A673 (cell line): ENCODE results near the gene ENOX1. TPM values are rescaled to one million over a fixed set of nuclear protein-coding genes. Genes with fewer than 3 reads are reported as not detected.
A peak's percentile ranks its signal among the peaks of the same experiment; 100 is the strongest.

Experiments used
- BruUV-seq: library from RNA; stranded (reverse); fragments of 400-500 nt; replicated peaks from 2 replicates; lab custom pipeline; 2021; lab: Mats Ljungman, UMichigan
- CTCF ChIA-PET: fragments of 300-600 bp; sonication (Branson Sonifier 250); formaldehyde crosslinking; loops from one replicate; lab custom pipeline; 2022; ENCODE audit warnings: antibody characterized with exemption; lab: Charles Lee
- POLR2A ChIA-PET: fragments of 300-600 bp; sonication (Branson Sonifier 250); formaldehyde crosslinking; loops from one replicate; lab custom pipeline; 2022; ENCODE audit warnings: antibody characterized with exemption; ENCODE audit not compliant: low non-redundant PET; lab: Charles Lee
- DNase-seq: peaks from one replicate; pipeline ENCODE4 v3.0.0-alpha.2; 2015; ENCODE audit warnings: low spot score
- H3K27ac ChIP-seq: fragments of 200-600 bp; sonication (generic); 2 replicates; pipeline ENCODE4 v1.5.1; 2016; ENCODE audit warnings: mixed run types, low read depth, mild to moderate bottlenecking, mixed read lengths, antibody characterized with exemption, low read length; ENCODE audit not compliant: poor library complexity, severe bottlenecking
- H3K27me3 ChIP-seq: fragments of 200-600 bp; sonication (generic); replicated peaks from 2 replicates; pipeline ENCODE4 v1.6.1; 2017; ENCODE audit warnings: mixed run types, low read depth, mild to moderate bottlenecking, mixed read lengths, antibody characterized with exemption, low read length; ENCODE audit not compliant: insufficient read depth, poor library complexity
- H3K36me3 ChIP-seq: fragments of 200-600 bp; sonication (generic); 2 replicates; pipeline ENCODE4 v1.6.1; 2016; ENCODE audit warnings: mixed run types, mild to moderate bottlenecking, mixed read lengths, antibody characterized with exemption, low read length; ENCODE audit not compliant: insufficient read depth, poor library complexity, severe bottlenecking
- H3K4me1 ChIP-seq: fragments of 200-600 bp; sonication (generic); 2 replicates; pipeline ENCODE4 v1.6.1; 2017; ENCODE audit warnings: mixed run types, mild to moderate bottlenecking, mixed read lengths, antibody characterized with exemption, low read length; ENCODE audit not compliant: insufficient read depth, poor library complexity, severe bottlenecking
- H3K4me3 ChIP-seq: fragments of 200-600 bp; sonication (generic); 2 replicates; pipeline ENCODE4 v1.5.1; 2016; ENCODE audit warnings: low read depth, mixed run types, mild to moderate bottlenecking, mixed read lengths, low read length; ENCODE audit not compliant: poor library complexity, severe bottlenecking
- H3K9me3 ChIP-seq: fragments of 200-600 bp; sonication (generic); 2 replicates; pipeline ENCODE4 v1.6.1; 2016; ENCODE audit warnings: mixed run types, low read depth, mild to moderate bottlenecking, mixed read lengths, antibody characterized with exemption, low read length; ENCODE audit not compliant: poor library complexity, severe bottlenecking
- EZH2 ChIP-seq: fragments of 200-600 bp; sonication (generic); IDR thresholded peaks from 2 replicates; pipeline ENCODE4 v1.6.1; 2017; ENCODE audit warnings: borderline replicate concordance, low read depth, mild to moderate bottlenecking, mixed read lengths, antibody characterized with exemption, low read length; ENCODE audit not compliant: poor library complexity, severe bottlenecking
- intact Hi-C: fragments of 100-400 bp; cut with micrococcal nuclease; formaldehyde crosslinking; loops from one replicate; pipeline ENCODE4 v1.10.0; 2022; ENCODE audit not compliant: unreplicated experiment
- total RNA-seq: library from RNA; stranded (reverse); gene quantifications from 2 replicates; pipeline ENCODE4 v1.2.3, GENCODE V29; 2021
- TF ChIP-seq, protein P1 (sequence below): fragments of 300-800, 200-600 bp; sonication (generic); conservative IDR thresholded peaks from 2 replicates; pipeline ENCODE4 v1.5.1; 2017; ENCODE audit warnings: low read depth, mild to moderate bottlenecking, antibody characterized with exemption, low read length, moderate library complexity, mixed read lengths

The ENOX1 gene
- total RNA-seq, 1 experiment from 2014 or later, result 4.4 TPM

DNA sequence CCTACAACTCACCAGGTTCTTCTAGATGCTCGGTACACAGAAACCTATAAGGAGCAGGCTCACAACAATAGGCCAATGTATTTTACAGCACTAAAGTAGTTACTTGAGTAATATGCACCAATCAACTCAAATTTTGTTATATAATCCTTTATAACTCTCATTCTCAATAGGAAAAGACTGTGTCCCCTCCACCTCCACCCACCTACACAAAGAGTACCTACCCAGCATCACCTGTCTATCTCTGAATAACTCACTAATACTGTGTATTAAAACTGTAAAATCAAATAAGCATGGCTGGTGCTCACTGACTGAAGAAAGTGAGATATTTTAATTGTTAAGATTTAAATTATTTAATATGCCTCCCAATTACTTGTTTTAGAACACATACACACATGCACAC, 146.3 kb downstream of the ENOX1 start:
- no peaks in the 10 kb centered on the region for H3K9me3 ChIP-seq
- DNase-seq, result no peak
- no peaks in the 10 kb centered on the region for H3K27me3 ChIP-seq
- H3K36me3 ChIP-seq, result no peaks in the 10 kb centered on the region
- ChIA-PET POLR2A (no interaction called here), CTCF (no interaction called here)
- no peak overlapping the region for H3K4me3 ChIP-seq
- intact Hi-C loops, result no loop called here
- no peak for TF ChIP-seq EZH2
- TF ChIP-seq, protein P1, sequence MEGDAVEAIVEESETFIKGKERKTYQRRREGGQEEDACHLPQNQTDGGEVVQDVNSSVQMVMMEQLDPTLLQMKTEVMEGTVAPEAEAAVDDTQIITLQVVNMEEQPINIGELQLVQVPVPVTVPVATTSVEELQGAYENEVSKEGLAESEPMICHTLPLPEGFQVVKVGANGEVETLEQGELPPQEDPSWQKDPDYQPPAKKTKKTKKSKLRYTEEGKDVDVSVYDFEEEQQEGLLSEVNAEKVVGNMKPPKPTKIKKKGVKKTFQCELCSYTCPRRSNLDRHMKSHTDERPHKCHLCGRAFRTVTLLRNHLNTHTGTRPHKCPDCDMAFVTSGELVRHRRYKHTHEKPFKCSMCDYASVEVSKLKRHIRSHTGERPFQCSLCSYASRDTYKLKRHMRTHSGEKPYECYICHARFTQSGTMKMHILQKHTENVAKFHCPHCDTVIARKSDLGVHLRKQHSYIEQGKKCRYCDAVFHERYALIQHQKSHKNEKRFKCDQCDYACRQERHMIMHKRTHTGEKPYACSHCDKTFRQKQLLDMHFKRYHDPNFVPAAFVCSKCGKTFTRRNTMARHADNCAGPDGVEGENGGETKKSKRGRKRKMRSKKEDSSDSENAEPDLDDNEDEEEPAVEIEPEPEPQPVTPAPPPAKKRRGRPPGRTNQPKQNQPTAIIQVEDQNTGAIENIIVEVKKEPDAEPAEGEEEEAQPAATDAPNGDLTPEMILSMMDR, result no peak
- H3K4me1 ChIP-seq, result no peaks in the 10 kb centered on the region
- H3K27ac ChIP-seq, result no peak overlapping the region
- BruUV-seq, result no TSS peak

DNA sequence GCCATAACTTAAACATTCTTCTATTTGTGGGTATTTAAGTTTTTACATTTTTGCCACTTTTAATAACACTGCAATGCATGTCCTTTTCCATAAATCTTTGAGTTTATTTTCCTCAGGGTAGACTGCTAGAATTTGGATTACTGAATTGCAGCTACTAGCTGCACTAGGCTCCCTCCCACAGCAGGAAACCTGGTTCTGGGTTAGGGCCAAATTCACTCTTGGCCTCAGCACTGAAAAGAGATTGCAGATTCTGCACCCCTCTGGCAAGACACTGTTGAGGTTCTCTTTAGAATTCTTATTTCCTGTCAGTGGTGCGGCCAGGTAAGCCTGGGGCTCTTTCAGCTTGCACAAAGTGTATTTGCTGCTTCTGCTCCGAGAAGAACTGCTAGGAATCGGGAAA, 155.7 kb downstream of the ENOX1 start:
- BruUV-seq, result no TSS peak
- Histone ChIP-seq H3K4me3 (no peak overlapping the region), H3K36me3 (no peaks in the 10 kb centered on the region), H3K9me3 (no peaks in the 10 kb centered on the region), H3K27me3 (no peaks in the 10 kb centered on the region), H3K27ac (no peak overlapping the region), H3K4me1 (no peaks in the 10 kb centered on the region)
- TF ChIP-seq, protein P1, result no peak
- no peak for TF ChIP-seq EZH2
- CTCF ChIA-PET, result no interaction called here
- POLR2A ChIA-PET, result no interaction called here
- intact Hi-C loops, result no loop called here
- peak; percentile 14 for DNase-seq

DNA sequence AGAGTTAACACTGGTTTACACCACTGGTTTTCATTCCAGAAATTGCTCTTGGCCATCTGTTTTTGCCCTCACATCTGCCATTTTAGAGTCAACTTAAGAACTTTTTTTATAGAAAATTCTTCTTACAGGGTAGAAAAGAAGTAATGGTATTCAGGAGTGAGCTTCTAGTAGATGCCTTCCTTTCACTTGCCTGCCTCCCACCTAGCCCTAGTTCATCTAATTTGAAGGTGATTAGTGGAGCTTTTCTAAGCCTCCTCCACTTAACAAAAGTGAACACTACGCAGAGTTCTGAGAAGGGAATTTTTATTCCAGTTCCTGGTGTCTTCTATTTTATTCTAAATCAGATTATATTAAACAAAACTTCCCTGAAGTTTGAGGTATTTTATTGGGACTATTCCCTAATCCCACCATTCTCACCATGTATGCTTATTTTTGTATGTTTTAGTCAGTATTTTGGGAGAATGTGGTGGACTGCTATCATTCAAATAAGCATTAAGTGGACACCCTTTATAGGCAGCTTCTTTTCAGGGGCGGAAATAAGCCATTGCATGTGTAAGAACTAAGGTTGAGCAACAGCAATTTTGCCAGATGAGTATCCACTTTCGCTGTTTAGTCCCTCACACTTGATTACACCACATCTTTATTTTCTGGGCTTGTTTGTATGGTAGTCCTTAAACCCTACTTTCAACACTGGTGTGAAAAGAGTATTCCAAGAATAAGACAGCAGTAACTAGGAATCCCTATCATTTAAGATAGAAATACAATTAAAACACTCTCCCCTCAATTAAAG, 156.9 kb downstream of the ENOX1 start:
- H3K9me3 ChIP-seq, result no peaks in the 10 kb centered on the region
- intact Hi-C loops, result no loop called here
- no peaks in the 10 kb centered on the region for H3K4me1 ChIP-seq
- CTCF ChIA-PET, result interaction anchor here (0.7 kb wide), 2 partner anchors 36 to 545 kb away, joined by 3 to 4 read pairs; no protein-coding TSS in a partner anchor
- TF ChIP-seq EZH2, result no peak
- TF ChIP-seq, protein P1, result no peak
- H3K27me3 ChIP-seq, result no peaks in the 10 kb centered on the region
- POLR2A ChIA-PET, result no interaction called here
- no peak overlapping the region for H3K4me3 ChIP-seq
- H3K27ac ChIP-seq, result no peak overlapping the region
- BruUV-seq, result no TSS peak
- H3K36me3 ChIP-seq, result no peaks in the 10 kb centered on the region
- DNase-seq, result peak; percentile 2
